Right atrium auricular region (tissue), 2 donors: ENCODE results near the gene FARS2. TPM values are rescaled to one million over a fixed set of nuclear protein-coding genes. Genes with fewer than 3 reads are reported as not detected.

Source experiments
- DNase-seq: peaks from one replicate; pipeline ENCODE4 v3.0.0-alpha.2; 2019; ENCODE audit warnings: low spot score
- H3K27ac ChIP-seq, 2 donors: fragments of 200-600 bp; sonication (generic); 1 replicate in 1 of 2; 2 replicates in 1 of 2; pipeline ENCODE4 v1.5.1; 2016 to 2019
- H3K27me3 ChIP-seq, 2 donors: fragments of 200-600 bp; sonication (generic); one replicate each; pipeline versions ENCODE4 v1.5.1 to v1.6.0; 2017 to 2019
- H3K36me3 ChIP-seq: fragments of 200-600 bp; sonication (generic); one replicate; pipeline ENCODE4 v1.5.1; 2016
- H3K4me1 ChIP-seq, 2 donors: fragments of 200-600 bp; sonication (generic); one replicate each; pipeline versions ENCODE4 v1.5.1 to v1.6.0; 2017 to 2019
- H3K4me3 ChIP-seq, 2 donors: fragments of 200-600 bp; sonication (generic); 1 replicate in 1 of 2; 2 replicates in 1 of 2; pipeline ENCODE4 v1.5.1; 2017 to 2019; ENCODE audit warnings: mild to moderate bottlenecking in 1 of 2, moderate library complexity in 1 of 2
- H3K9me3 ChIP-seq, 2 donors: fragments of 200-600 bp; sonication (generic); one replicate each; pipeline ENCODE4 v1.5.1; 2019
- total RNA-seq, 2 donors: library from RNA; depleted of rRNA; stranded (reverse); fragments of >200 nt; gene quantifications; one replicate each; pipeline ENCODE4 v1.1.0, GENCODE V29; 2016
- TF ChIP-seq, protein P1 (sequence below), 2 donors: fragments of 200-600 bp; sonication (generic); IDR thresholded peaks; one replicate each; pipeline ENCODE4 v1.5.1; 2019; ENCODE audit warnings: antibody characterized with exemption in 2 of 2

The FARS2 gene
- total RNA-seq, 2 donors from 2014 or later, result 9.4 to 15.0 TPM

DNA sequence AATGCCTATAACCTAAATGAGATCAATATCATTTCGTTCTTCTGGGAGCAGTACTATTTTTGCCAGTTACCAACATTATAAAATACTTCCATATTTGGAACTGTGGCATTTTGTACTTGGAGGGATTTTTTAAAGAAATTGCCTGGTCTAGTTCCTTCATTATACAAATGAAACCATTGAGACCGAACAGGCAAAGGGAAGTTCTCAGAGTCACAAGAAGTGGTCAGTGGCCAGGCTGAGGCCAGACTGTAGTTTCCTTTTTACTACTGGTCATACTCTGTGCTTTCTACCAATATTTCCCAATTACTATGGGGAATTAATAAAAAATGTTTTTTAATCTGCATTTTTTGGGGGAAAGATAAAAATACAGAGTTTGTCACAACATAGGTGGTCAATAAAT lies 413.4 kb downstream of the FARS2 start:
- TF ChIP-seq, protein P1, sequence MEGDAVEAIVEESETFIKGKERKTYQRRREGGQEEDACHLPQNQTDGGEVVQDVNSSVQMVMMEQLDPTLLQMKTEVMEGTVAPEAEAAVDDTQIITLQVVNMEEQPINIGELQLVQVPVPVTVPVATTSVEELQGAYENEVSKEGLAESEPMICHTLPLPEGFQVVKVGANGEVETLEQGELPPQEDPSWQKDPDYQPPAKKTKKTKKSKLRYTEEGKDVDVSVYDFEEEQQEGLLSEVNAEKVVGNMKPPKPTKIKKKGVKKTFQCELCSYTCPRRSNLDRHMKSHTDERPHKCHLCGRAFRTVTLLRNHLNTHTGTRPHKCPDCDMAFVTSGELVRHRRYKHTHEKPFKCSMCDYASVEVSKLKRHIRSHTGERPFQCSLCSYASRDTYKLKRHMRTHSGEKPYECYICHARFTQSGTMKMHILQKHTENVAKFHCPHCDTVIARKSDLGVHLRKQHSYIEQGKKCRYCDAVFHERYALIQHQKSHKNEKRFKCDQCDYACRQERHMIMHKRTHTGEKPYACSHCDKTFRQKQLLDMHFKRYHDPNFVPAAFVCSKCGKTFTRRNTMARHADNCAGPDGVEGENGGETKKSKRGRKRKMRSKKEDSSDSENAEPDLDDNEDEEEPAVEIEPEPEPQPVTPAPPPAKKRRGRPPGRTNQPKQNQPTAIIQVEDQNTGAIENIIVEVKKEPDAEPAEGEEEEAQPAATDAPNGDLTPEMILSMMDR (IDR thresholded peaks at IDR 0.05), result no peak
- no peak for DNase-seq
- Histone ChIP-seq H3K9me3 (no peaks in the 10 kb centered on the region), H3K4me1 (peaks cover 0 to 28% of the 10 kb centered on the region in 2 donors), H3K27me3 (no peaks in the 10 kb centered on the region), H3K4me3 (no peak overlapping the region), H3K27ac (no peak overlapping the region), H3K36me3 (no peaks in the 10 kb centered on the region)

DNA sequence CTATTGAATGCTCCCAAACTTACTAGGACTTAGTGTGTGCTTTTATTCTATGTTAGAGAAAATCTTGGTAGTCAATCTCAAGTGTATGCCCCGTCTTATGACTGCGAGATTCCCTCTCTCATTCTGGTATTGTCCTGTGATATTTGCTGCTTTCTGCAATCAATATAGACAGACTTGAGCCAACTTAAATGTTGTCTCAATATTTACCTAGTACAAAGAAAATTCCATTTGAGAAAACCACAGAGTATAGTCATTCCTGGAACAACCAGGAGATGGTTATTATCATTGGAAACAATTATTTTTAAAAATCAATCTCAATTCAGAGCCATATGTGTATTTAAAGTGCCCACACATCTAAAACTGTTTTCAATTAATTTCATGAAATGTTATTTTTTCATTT lies 415.4 kb downstream of the FARS2 start:
- Histone ChIP-seq H3K36me3 (no peaks in the 10 kb centered on the region), H3K27me3 (no peaks in the 10 kb centered on the region), H3K27ac (no peak overlapping the region), H3K4me1 (peaks cover 0 to 17% of the 10 kb centered on the region in 2 donors), H3K4me3 (no peak overlapping the region), H3K9me3 (no peaks in the 10 kb centered on the region)
- no peak for DNase-seq
- TF ChIP-seq, protein P1 (IDR thresholded peaks at IDR 0.05), result no peak

DNA sequence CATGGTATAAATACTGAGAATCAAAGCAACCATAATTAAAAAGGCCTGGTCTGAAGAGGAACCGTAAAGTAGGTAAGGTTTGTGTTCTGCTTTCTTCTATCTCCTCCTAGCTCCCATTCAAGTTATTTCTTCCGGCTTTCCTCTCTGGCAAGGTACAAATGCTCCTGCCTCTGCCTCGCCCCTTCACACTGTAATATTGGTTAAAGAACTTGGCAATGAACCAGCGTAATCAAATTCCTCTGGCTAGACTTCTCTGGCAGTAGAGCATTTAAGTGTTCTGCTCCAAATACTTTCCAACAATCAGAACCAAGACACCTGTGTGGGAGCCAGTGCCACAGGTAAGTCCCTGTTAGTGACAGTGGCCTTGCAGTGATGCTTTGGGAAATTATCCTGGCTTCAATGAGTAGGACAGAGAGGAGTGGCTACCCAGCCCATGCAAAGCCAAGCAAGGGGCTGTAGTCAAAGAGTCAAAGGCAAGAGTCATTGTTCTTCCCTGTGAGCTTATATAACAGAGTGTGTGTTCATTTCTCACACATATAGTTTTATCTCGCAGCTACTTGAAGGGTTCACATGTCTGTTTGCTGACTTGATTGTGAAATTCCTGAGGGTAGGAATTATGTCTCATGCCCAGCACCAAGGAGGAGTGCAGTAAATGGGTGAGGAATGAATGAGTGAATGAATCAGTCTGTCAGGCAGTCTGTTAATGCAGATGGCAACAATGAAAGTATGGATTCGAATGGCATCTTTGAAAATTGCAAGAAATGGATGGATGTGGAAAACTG lies 416.1 kb downstream of the FARS2 start:
- peaks cover 0 to 9% of the 10 kb centered on the region in 2 donors for H3K4me1 ChIP-seq
- H3K27ac ChIP-seq, result no peak overlapping the region
- no peaks in the 10 kb centered on the region for H3K9me3 ChIP-seq
- no peak overlapping the region for H3K4me3 ChIP-seq
- no peaks in the 10 kb centered on the region for H3K27me3 ChIP-seq
- TF ChIP-seq, protein P1 (IDR thresholded peaks at IDR 0.05), result no peak
- no peaks in the 10 kb centered on the region for H3K36me3 ChIP-seq
- no peak for DNase-seq

DNA sequence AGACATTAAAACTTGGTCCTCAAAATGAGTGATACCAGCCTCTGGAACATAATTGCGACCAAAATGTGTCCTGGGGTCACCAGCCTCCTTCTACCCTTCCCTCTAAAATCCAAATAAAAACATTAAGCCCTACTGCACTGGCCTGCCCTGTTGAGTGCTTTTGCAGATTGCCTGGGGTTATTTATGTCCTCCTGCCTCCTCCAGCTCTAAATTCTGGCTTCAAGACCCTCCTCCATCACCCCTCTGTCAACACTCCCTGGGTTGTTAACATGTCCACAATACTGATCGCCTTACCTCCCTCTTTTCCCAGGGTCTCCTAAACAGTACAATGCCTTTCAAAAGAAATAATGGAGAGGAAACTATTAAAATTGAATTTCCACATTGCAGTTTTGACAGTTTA lies 418.0 kb downstream of the FARS2 start:
- no peak for DNase-seq
- Histone ChIP-seq H3K4me3 (no peak overlapping the region), H3K4me1 (no peaks in the 10 kb centered on the region), H3K27me3 (no peaks in the 10 kb centered on the region), H3K36me3 (no peaks in the 10 kb centered on the region), H3K9me3 (no peaks in the 10 kb centered on the region), H3K27ac (no peak overlapping the region)
- TF ChIP-seq, protein P1 (IDR thresholded peaks at IDR 0.05), result no peak

DNA sequence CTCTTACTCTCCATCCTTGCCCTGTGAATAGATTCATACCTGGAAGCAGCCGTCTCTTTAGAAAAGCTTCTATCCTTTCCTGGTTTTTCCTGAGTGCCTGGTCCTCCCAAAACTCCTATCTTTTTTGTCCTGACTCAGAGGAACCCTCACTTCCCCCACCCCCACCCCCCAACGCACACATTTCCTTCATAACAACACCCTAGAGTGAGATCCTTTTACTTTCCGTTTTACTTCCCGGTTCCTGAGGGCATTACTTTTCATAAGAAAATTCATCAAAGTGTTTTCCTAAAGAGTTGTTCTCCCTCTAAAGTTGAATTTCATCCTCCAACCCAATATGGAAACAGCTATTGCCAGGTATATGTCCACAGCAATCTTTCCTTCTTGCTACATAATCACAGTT lies 418.4 kb downstream of the FARS2 start:
- TF ChIP-seq, protein P1 (IDR thresholded peaks at IDR 0.05), result no peak
- Histone ChIP-seq H3K4me1 (no peaks in the 10 kb centered on the region), H3K9me3 (no peaks in the 10 kb centered on the region), H3K27me3 (no peaks in the 10 kb centered on the region), H3K36me3 (no peaks in the 10 kb centered on the region), H3K27ac (no peak overlapping the region), H3K4me3 (no peak overlapping the region)
- no peak for DNase-seq

DNA sequence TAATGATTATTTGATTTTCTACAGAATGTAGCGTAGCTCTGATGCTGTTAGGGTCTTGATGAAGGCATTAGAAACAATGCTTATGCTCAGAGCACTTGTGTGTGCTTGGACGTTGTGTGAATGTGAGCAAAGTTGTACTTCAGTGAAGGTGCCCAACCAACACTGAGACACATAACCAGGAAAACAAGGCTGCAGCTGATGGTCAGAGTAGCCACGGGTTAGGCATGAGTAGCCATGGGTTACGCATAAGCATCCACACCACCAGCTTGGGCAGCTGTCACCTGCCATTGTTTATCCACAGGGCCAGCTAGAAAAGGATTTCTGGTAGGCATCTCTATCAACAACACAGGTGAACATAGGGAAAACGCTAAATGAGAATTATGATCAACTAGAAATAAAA lies 418.8 kb downstream of the FARS2 start:
- no peak overlapping the region for H3K27ac ChIP-seq
- TF ChIP-seq, protein P1 (IDR thresholded peaks at IDR 0.05), result no peak

More for the DNA sequence above, 418.8 kb downstream of the FARS2 start:
- Histone ChIP-seq H3K4me1 (no peaks in the 10 kb centered on the region), H3K36me3 (no peaks in the 10 kb centered on the region), H3K27me3 (no peaks in the 10 kb centered on the region), H3K9me3 (no peaks in the 10 kb centered on the region), H3K4me3 (no peak overlapping the region)
- no peak for DNase-seq
